Hepatocyte (in vitro differentiated cells): ENCODE results near the gene PAK5.

ENCODE experiments used
- EZH2 ChIP-seq: fragments of 200-600 bp; sonication (generic); IDR thresholded peaks from 2 replicates; pipeline ENCODE4 v1.6.1; 2016; ENCODE audit warnings: antibody characterized with exemption, mild to moderate bottlenecking, borderline replicate concordance
- TF ChIP-seq, protein P1 (sequence below): fragments of 200-600 bp; sonication (generic); IDR thresholded peaks from 2 replicates; pipeline ENCODE4 v1.5.1; 2016; ENCODE audit warnings: antibody characterized with exemption, mild to moderate bottlenecking; ENCODE audit not compliant: poor library complexity

- no peak for TF ChIP-seq EZH2
- TF ChIP-seq, protein P1, sequence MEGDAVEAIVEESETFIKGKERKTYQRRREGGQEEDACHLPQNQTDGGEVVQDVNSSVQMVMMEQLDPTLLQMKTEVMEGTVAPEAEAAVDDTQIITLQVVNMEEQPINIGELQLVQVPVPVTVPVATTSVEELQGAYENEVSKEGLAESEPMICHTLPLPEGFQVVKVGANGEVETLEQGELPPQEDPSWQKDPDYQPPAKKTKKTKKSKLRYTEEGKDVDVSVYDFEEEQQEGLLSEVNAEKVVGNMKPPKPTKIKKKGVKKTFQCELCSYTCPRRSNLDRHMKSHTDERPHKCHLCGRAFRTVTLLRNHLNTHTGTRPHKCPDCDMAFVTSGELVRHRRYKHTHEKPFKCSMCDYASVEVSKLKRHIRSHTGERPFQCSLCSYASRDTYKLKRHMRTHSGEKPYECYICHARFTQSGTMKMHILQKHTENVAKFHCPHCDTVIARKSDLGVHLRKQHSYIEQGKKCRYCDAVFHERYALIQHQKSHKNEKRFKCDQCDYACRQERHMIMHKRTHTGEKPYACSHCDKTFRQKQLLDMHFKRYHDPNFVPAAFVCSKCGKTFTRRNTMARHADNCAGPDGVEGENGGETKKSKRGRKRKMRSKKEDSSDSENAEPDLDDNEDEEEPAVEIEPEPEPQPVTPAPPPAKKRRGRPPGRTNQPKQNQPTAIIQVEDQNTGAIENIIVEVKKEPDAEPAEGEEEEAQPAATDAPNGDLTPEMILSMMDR, result no peak
Observed at GRCh38 chr20:9686455-9686854, 152.4 kb downstream of the PAK5 start.
